Activated naive CD8-positive, alpha-beta T cell (primary cell): Measurements from ENCODE around the gene NPAS2.

Experiments
- H3K27ac Mint-ChIP-seq: one replicate; pipeline ENCODE4 v1.8.0; 2021; ENCODE audit warnings: mixed read lengths
- H3K27me3 Mint-ChIP-seq: one replicate; pipeline ENCODE4 v1.8.0; 2021; ENCODE audit warnings: mixed read lengths
- H3K36me3 Mint-ChIP-seq: one replicate; pipeline ENCODE4 v1.8.0; 2021; ENCODE audit warnings: mixed read lengths
- H3K4me1 Mint-ChIP-seq: one replicate; pipeline ENCODE4 v1.8.0; 2021; ENCODE audit warnings: low read depth, mixed read lengths
- H3K4me3 Mint-ChIP-seq: one replicate; pipeline ENCODE4 v1.8.0; 2021; ENCODE audit warnings: mild to moderate bottlenecking, mixed read lengths
- H3K9me3 Mint-ChIP-seq: one replicate; pipeline ENCODE4 v1.8.0; 2021; ENCODE audit warnings: low read depth, mixed read lengths

Gene NPAS2

DNA sequence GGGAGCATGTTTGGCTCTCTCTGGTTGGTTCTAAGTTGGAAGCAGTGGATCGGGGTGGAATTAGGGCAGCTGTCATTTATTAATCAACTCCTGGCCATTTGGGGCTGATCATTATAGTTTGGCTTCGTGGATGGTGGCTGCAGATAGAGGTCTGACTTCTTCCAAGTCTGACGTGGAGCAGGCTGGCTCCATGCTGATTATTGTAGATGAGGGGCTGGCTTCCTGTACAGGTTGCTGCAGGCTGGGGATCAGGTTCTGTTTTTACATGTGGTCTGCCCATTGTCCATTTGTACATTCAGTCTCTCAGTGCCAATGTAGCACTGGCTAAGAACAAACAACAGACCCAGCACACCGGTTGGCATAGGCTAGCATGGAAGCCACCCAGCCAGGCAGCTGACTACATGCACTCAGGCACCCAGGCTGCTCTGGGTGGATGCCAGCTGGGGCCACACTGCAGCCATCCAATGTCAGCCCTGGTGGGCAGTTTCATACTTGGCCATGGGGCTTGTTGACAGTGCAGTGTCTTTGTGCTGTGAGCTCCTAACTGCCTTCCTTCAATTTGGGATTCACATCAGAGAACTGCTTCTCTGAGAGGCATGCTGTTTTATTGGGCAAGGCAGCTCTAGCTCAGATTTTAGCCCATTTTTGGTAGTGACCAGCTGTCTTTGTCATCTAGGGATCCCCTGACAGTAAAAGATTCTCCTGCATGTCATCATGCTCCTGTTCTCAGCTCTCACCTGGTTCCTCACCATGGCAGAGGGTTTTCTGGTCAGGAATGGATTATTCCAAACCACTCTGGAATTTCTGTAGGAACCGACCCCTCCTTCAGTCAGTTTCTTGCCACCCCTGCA is 25.4 kb downstream of the NPAS2 start:
- no peak overlapping the region for H3K4me3 Mint-ChIP-seq
- H3K27me3 Mint-ChIP-seq: peaks cover 1% of the 10 kb centered on the region
- peaks cover 9% of the 10 kb centered on the region for H3K36me3 Mint-ChIP-seq
- H3K4me1 Mint-ChIP-seq: no peaks in the 10 kb centered on the region
- no peaks in the 10 kb centered on the region for H3K9me3 Mint-ChIP-seq
- H3K27ac Mint-ChIP-seq: no peak overlapping the region

DNA sequence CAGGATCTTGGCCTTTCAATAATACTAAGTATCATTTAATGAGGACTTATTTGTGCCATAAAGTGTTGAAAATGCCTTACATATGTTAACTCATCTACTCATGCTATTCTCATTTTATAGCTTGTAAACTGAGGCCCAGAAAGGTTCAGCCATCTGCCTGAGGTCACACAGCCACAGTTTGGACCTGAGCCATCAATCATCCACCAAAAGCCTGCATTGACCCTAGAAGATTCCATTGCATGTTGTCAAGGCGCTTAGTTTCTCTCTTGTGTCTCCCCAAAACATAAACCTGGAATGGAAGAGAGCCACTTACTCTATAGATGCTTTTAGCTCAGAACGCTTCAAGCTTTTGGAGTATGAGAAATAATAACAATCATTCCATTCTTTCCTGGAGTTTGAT is 26.8 kb downstream of the NPAS2 start:
- H3K27ac Mint-ChIP-seq: no peak overlapping the region
- no peaks in the 10 kb centered on the region for H3K9me3 Mint-ChIP-seq
- H3K4me3 Mint-ChIP-seq: no peak overlapping the region
- H3K36me3 Mint-ChIP-seq: peaks cover 9% of the 10 kb centered on the region
- H3K4me1 Mint-ChIP-seq: no peaks in the 10 kb centered on the region
- H3K27me3 Mint-ChIP-seq: peaks cover 1% of the 10 kb centered on the region

DNA sequence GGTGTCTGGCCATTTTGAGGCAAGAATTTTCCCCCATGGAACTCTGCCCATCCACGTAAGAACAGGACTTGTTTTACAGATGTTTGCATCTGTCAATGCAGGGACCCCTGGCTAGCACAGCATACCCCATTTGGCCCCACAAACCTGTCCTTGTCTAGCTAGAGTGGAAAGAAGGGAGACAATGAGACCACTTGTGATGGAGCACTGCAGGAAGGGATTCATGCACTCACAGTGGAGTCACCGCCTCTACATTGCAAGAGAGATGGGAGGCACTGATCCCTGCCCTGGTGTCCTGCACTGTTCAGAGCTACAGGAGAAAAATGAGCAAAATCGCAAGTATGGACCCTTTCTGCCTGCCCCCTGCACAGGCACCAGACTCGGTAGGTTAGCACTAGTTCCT is 32.5 kb downstream of the NPAS2 start:
- Mint-ChIP-seq H3K36me3 (no peaks in the 10 kb centered on the region), H3K4me1 (no peaks in the 10 kb centered on the region), H3K27ac (no peak overlapping the region), H3K9me3 (no peaks in the 10 kb centered on the region), H3K27me3 (no peaks in the 10 kb centered on the region), H3K4me3 (no peak overlapping the region)

DNA sequence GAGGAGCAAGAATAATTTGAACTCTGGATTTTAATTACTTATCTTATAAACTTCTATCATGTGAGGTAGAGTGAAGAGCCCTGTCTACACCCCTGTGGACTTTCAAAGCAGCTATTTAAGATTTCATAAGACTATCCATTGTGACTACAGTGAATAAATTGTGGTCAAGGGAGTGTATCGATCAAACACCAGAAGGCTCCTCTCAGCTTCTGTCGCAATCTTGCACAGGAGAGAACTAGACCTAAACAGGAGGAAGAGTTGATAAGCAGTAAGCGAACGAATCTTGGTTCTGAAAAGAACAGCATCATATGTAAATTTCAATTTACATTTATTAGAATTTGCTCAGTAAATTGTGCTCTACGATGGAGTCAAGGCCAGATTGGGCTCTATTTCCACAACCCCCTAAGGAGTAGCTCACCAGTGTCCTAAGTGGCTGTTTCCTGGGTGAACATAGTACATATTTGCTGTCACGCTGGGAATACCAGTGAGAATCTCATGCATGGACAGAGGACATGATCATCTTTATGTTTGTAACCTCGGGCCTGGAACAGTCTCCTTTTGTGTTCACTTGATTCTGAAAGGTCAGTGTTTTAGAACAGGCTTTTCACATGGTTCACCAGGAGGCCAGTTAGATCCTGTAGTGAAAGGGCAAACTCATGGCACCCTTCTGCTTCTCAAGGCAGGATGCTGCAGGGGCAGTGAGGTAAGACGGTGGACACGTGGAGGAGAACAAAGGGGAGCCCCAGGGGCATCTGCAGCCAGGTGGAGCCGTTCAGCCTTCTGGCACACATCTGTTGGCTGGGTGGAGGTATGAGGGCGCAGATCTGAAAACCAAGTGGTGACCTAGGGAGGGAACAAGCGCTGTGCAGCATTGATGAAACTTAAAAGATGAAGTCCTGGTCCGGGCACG is 33.3 kb downstream of the NPAS2 start:
- H3K4me3 Mint-ChIP-seq: no peak overlapping the region
- no peaks in the 10 kb centered on the region for H3K4me1 Mint-ChIP-seq
- H3K27me3 Mint-ChIP-seq: no peaks in the 10 kb centered on the region
- H3K27ac Mint-ChIP-seq: no peak overlapping the region
- H3K36me3 Mint-ChIP-seq: no peaks in the 10 kb centered on the region
- H3K9me3 Mint-ChIP-seq: no peaks in the 10 kb centered on the region

DNA sequence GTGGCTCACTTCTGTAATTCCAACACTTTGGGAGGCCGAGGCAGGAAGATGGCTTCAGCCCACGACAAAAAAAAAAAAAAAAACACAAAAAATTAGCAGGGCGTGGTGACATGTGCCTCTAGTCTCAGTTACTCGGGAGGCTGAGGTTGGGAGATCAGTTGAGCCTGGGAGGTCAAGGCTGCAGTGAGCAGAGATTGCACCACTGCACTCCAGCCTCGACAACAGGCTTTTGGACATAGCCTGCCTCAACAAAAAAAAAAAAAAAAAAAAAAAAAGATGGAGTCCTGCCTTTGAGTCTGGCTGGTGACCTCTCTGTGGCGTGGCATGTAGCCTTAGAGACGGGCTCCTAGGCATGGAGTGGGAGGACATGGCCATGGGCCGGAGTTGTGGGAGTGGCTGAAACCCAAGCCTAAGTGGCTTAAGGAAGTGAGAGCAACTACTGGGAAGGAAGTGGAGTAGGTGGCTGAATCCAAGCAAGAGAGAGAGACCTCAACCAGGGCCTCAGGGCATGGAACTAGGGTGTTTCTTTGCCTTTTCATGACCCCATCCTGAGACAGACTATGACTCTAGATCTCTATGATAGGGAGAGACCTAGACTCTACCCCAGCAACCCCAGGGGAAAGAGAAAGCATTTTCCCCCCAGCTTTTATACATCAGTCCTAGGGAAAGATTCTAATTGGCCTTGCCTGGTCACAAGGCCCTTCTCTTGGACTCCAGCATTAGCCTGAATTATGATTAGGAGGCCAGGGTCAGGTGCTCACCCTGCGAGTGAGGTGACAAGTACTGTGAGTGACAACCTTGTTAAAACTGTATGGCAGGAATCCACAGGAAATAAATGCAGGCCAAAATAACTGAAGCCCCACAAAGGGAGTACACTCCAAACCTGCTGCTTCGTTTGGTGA is 34.2 kb downstream of the NPAS2 start:
- no peaks in the 10 kb centered on the region for H3K9me3 Mint-ChIP-seq

DNA sequence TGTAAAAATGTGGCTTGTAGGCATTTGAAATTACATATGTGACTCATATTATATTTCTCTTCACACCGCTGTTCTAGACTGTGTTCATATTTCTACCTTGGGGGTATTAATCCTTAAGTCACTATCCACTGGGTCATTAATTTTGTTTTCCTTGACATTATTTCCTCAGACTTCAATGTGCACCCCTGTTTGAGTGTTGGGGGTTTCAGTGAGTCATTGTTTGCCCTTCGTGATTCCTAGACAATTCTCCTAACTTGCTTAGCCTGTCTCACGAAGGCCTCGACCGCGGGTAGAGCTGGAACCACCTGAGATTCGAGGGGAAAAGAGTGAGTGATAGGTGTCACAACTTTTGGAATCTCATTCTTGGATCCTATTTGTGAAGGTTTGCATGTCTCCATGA is 35.1 kb downstream of the NPAS2 start:
- H3K9me3 Mint-ChIP-seq: no peaks in the 10 kb centered on the region
- H3K36me3 Mint-ChIP-seq: no peaks in the 10 kb centered on the region
- H3K27ac Mint-ChIP-seq: no peak overlapping the region
- H3K4me1 Mint-ChIP-seq: no peaks in the 10 kb centered on the region
- H3K4me3 Mint-ChIP-seq: no peak overlapping the region
- H3K27me3 Mint-ChIP-seq: no peaks in the 10 kb centered on the region

More for the DNA sequence above, 34.2 kb downstream of the NPAS2 start:
- Mint-ChIP-seq H3K36me3 (no peaks in the 10 kb centered on the region), H3K4me1 (no peaks in the 10 kb centered on the region), H3K27ac (no peak overlapping the region), H3K4me3 (no peak overlapping the region), H3K27me3 (no peaks in the 10 kb centered on the region)

DNA sequence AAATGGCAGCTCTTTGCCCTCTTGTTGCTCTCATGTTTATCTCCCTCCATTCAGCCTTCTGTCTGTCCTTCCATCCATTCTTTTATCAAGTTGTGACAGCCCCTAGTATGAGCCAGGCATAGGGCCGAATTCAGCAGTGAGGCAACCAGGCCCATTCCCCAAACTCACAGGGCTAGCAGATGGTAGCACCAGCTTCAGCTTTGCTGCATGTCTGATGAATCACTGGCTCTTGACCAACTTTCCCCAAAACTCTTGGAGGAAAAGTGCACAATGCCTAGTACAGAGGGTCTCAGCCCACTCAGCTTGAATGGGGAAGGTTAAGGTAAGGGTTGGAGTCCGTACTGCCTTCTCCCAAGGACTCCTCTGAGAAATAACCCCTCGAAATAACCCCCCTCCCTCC is 35.7 kb downstream of the NPAS2 start:
- no peaks in the 10 kb centered on the region for H3K36me3 Mint-ChIP-seq
- H3K27me3 Mint-ChIP-seq: no peaks in the 10 kb centered on the region
- H3K4me3 Mint-ChIP-seq: no peak overlapping the region
- H3K9me3 Mint-ChIP-seq: no peaks in the 10 kb centered on the region
- H3K4me1 Mint-ChIP-seq: no peaks in the 10 kb centered on the region
- H3K27ac Mint-ChIP-seq: no peak overlapping the region

DNA sequence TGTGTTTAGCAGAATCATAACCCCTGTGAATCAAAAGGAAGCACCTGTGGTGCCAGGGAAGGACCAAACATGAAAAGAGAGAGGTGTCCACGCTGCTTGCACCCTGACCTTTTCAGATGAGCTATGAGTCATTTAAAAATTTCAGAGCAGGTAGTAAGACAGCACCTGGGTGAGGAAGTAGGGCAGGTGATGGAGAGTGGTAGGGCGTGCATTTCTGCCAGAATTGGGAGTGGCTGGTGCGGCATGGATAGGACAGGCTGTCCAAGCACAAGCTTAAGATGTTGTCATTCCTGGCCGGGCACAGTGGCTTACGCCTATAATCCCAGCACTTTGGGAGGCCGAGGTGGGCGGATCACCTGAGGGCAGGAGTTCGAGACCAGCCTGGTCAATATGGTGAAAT is 36.8 kb downstream of the NPAS2 start:
- H3K27me3 Mint-ChIP-seq: no peaks in the 10 kb centered on the region
- H3K4me3 Mint-ChIP-seq: no peak overlapping the region
- H3K36me3 Mint-ChIP-seq: no peaks in the 10 kb centered on the region
- H3K9me3 Mint-ChIP-seq: no peaks in the 10 kb centered on the region
- H3K4me1 Mint-ChIP-seq: peaks cover 3% of the 10 kb centered on the region
- no peak overlapping the region for H3K27ac Mint-ChIP-seq

DNA sequence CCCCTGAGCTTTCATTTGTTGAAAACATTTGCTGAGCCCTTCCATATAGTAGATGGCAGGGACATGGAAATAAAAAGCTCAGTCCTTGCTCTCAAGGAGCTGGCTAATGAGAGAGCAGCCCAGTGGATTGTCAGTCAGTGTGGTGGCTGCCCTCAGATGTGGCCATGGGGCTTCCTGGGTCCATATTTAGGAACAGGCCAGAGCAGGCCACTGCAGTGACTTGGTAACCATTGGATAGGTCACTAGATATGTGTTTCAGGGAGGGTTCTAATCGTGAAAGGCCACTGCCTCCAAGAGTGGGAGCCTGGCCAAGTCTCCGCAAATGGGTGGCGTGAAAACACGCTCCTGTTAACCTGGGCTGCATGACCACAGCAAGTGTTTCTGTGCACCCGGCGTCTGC is 37.4 kb downstream of the NPAS2 start:
- no peak overlapping the region for H3K27ac Mint-ChIP-seq
- H3K9me3 Mint-ChIP-seq: no peaks in the 10 kb centered on the region
- H3K36me3 Mint-ChIP-seq: no peaks in the 10 kb centered on the region
- no peak overlapping the region for H3K4me3 Mint-ChIP-seq
- H3K4me1 Mint-ChIP-seq: peaks cover 3% of the 10 kb centered on the region
- no peaks in the 10 kb centered on the region for H3K27me3 Mint-ChIP-seq

DNA sequence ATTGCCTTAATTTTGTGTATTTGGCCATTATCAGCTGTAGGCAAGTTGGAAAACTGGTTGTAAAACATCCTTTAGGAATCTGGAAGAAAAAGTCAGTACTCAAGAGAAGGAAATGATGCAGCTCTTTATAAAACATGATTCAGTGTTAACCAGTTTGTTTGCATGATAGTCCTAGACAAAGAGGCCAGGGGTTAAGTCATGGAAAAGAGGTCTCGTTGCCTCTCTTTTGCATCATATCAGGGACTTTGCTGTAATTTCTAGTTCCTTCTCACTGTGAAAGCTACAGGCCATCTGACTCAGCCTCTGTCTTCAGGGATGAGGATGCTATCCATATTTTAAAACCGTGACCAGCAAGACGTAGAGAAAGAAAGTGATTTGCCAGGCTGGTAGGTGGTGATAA is 38.0 kb downstream of the NPAS2 start:
- Mint-ChIP-seq H3K4me3 (no peak overlapping the region), H3K4me1 (peaks cover 3% of the 10 kb centered on the region), H3K36me3 (no peaks in the 10 kb centered on the region), H3K27me3 (no peaks in the 10 kb centered on the region), H3K27ac (no peak overlapping the region), H3K9me3 (no peaks in the 10 kb centered on the region)

DNA sequence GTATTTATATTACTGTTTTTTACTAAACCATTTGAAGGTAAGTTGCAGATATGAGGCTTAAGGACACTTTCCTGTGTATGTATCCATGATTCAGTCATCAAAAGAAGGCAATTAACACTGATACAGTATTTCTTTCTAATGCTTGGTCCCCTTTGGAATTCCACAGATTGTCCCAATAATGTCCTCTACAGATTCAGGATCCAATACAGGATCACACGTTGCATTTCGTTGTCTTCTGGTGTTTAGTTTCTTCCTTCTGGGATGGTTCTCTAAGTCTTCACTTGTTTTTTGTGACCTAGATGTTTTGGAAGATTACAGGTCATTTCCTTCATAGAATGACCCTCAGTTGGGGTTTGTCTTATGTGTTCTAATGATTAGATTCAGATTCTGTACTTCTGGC is 40.0 kb downstream of the NPAS2 start:
- no peaks in the 10 kb centered on the region for H3K9me3 Mint-ChIP-seq
- H3K27ac Mint-ChIP-seq: no peak overlapping the region
- H3K27me3 Mint-ChIP-seq: no peaks in the 10 kb centered on the region
- H3K4me1 Mint-ChIP-seq: peaks cover 3% of the 10 kb centered on the region
- H3K4me3 Mint-ChIP-seq: no peak overlapping the region
- H3K36me3 Mint-ChIP-seq: no peaks in the 10 kb centered on the region

DNA sequence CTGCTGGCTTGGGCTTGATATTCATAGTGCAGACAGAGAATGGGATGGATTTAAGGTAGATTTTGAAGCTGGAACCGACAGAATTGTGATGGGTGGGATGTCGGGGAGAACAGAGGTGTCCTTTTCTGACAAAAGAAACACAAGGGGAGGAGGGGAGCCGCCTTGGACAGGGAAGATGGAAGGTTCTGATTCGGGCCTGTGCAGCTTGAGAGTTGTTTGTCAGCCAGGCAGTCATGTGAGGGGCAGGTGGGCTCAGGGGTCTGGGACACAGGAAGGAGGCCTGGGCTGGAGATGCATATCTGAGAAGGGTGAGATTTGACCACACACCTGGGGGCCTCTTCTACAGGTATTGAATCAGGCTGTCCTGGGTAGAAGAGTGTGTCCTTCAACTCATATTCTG is 41.4 kb downstream of the NPAS2 start:
- H3K27me3 Mint-ChIP-seq: no peaks in the 10 kb centered on the region
- no peak overlapping the region for H3K4me3 Mint-ChIP-seq
- peaks cover 2% of the 10 kb centered on the region for H3K36me3 Mint-ChIP-seq

DNA sequence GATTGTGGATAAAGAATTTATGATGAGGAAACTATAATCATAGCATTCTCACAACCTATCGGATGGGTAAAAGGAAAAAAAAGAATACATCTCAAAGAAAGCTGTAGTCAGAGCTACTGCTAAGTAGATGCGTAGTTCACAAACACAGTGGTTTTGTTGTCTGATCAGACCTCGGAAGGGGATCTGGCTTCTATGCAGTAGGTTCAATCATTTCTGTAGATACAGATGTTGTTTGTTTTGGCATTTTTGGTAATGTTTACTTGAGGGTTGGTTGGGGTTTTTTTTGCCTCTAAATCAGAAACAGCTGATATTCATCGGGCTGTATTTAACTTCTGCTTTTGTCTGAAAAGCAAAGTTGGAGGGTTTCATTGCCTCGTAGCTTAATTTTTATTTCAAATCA is 42.1 kb downstream of the NPAS2 start:
- Mint-ChIP-seq H3K4me3 (no peak overlapping the region), H3K9me3 (no peaks in the 10 kb centered on the region), H3K36me3 (peaks cover 5% of the 10 kb centered on the region), H3K27ac (no peak overlapping the region), H3K4me1 (peaks cover 3% of the 10 kb centered on the region), H3K27me3 (no peaks in the 10 kb centered on the region)

More for the DNA sequence above, 41.4 kb downstream of the NPAS2 start:
- no peak overlapping the region for H3K27ac Mint-ChIP-seq
- H3K9me3 Mint-ChIP-seq: no peaks in the 10 kb centered on the region
- H3K4me1 Mint-ChIP-seq: peaks cover 3% of the 10 kb centered on the region

DNA sequence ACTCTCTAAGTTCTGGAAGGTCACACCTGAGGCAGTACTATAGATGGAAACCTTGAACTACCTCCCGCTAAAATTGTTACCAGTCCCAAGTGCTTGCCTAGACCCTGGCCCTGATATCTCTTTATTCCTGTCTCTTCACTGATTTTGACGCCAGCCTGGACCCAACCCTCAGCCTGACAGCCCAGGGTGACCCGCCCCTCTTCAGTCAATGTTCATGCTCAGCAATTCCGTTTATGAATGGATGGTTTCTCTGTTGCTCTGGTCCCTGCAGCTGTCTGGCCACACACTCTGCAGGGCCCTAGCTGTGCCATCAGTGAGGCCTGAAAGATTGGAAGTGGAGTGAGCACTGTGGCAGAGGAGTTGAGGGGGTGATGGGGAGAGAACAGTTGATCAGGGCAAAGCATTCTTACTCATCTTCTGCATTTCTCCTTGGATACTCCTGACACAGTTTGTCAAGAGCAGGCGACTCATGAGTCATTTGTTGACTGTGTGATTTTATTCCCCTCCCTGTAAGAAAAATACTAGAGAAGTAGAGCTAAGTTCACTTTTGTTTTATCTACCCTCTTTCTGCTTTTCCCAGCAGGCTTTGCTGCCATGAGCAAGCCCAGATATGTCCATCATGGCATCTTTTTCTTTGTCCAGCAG is 46.0 kb downstream of the NPAS2 start:
- Mint-ChIP-seq H3K27me3 (no peaks in the 10 kb centered on the region), H3K36me3 (peaks cover 13% of the 10 kb centered on the region), H3K9me3 (peaks cover 5% of the 10 kb centered on the region), H3K4me3 (no peak overlapping the region), H3K27ac (no peak overlapping the region), H3K4me1 (peaks cover 5% of the 10 kb centered on the region)
